Activated T-cell treated with anti-CD3 and anti-CD28 coated beads for 24 hours (primary cell): ENCODE results near the gene DLK1.

Experiments
- DNase-seq: peaks from one replicate; pipeline ENCODE4 v3.0.0-alpha.2; 2020; ENCODE audit warnings: low read depth

DLK1 gene

GRCh38 chr14:100761481-100761880, 34.8 kb downstream of the DLK1 start:
- DNase-seq = no peak

- DNase-seq = no peak
Observed at GRCh38 chr14:100762089-100762515, 35.4 kb downstream of the DLK1 start.

GRCh38 chr14:100762901-100763300, 36.2 kb downstream of the DLK1 start:
- no peak for DNase-seq

- DNase-seq = no peak
Observed at GRCh38 chr14:100764471-100765115, 37.9 kb downstream of the DLK1 start.

GRCh38 chr14:100765296-100765695, 38.6 kb downstream of the DLK1 start:
- no peak for DNase-seq

GRCh38 chr14:100765991-100766390, 39.3 kb downstream of the DLK1 start:
- DNase-seq = no peak

GRCh38 chr14:100767003-100767787, 40.5 kb downstream of the DLK1 start:
- no peak for DNase-seq

GRCh38 chr14:100767788-100768536, 41.3 kb downstream of the DLK1 start:
- DNase-seq = no peak

GRCh38 chr14:100769035-100769939, 42.6 kb downstream of the DLK1 start:
- DNase-seq = no peak

- DNase-seq = no peak
Observed at GRCh38 chr14:100770046-100770445, 43.4 kb downstream of the DLK1 start.

GRCh38 chr14:100770605-100771120, 44.0 kb downstream of the DLK1 start:
- DNase-seq = no peak

- no peak for DNase-seq
Observed at GRCh38 chr14:100771121-100771800, 44.6 kb downstream of the DLK1 start.

GRCh38 chr14:100772607-100773165, 46.0 kb downstream of the DLK1 start:
- DNase-seq = no peak

- no peak for DNase-seq
Observed at GRCh38 chr14:100773331-100774163, 46.9 kb downstream of the DLK1 start.

- DNase-seq = no peak
Observed at GRCh38 chr14:100774164-100774537, 47.5 kb downstream of the DLK1 start.

GRCh38 chr14:100775351-100775830, 48.7 kb downstream of the DLK1 start:
- DNase-seq = no peak

- no peak for DNase-seq
Observed at GRCh38 chr14:100775831-100776591, 49.3 kb downstream of the DLK1 start.

- no peak for DNase-seq
Observed at GRCh38 chr14:100776681-100777365, 50.1 kb downstream of the DLK1 start.
